ENCODE measurements around the gene TENM4.

The TENM4 gene

GRCh38 chr11:79263001-79263400 lies 177.8 kb downstream of the TENM4 start:
- in situ Hi-C loops (cut with MboI; ENCODE audit: low sequenced_read_pairs): no loop called here
- Histone ChIP-seq H3K36me3 (replicated peaks) (no peaks in the 10 kb centered on the region), H3K4me1 (peaks cover 22% of the 10 kb centered on the region), H3K9me3 (no peaks in the 10 kb centered on the region), H3K27me3 (ENCODE audit: low read depth) (no peaks in the 10 kb centered on the region), H3K4me3 (no peak overlapping the region)
- peak in 1 of 2 experiments; percentile 24 for DNase-seq (ENCODE audit: low spot score in 2 of 2)

- DNase-seq (ENCODE audit: low spot score in 2 of 2): no peak
- Histone ChIP-seq H3K27me3 (ENCODE audit: low read depth) (no peaks in the 10 kb centered on the region), H3K9me3 (no peaks in the 10 kb centered on the region), H3K36me3 (replicated peaks) (no peaks in the 10 kb centered on the region), H3K4me1 (peaks cover 22% of the 10 kb centered on the region), H3K4me3 (no peak overlapping the region)
- in situ Hi-C loops (cut with MboI; ENCODE audit: low sequenced_read_pairs): no loop called here
Measured at GRCh38 chr11:79262221-79262620, 178.6 kb downstream of the TENM4 start.

- in situ Hi-C loops (cut with MboI; ENCODE audit: low sequenced_read_pairs): no loop called here
- Histone ChIP-seq H3K4me3 (no peak overlapping the region), H3K27me3 (ENCODE audit: low read depth) (no peaks in the 10 kb centered on the region)
Measured at GRCh38 chr11:79261684-79262083, 179.1 kb downstream of the TENM4 start.

GRCh38 chr11:79259800-79260199 lies 181.0 kb downstream of the TENM4 start:
- peaks cover 21% of the 10 kb centered on the region for H3K4me1 ChIP-seq
- H3K4me3 ChIP-seq: no peak overlapping the region
- no peaks in the 10 kb centered on the region for H3K27me3 ChIP-seq (ENCODE audit: low read depth)
- DNase-seq (ENCODE audit: low spot score in 2 of 2): no peak
- no peaks in the 10 kb centered on the region for H3K9me3 ChIP-seq
- in situ Hi-C loops (cut with MboI; ENCODE audit: low sequenced_read_pairs): no loop called here
- H3K36me3 ChIP-seq (replicated peaks): no peaks in the 10 kb centered on the region

More at GRCh38 chr11:79261684-79262083, 179.1 kb downstream of the TENM4 start:
- Histone ChIP-seq H3K9me3 (no peaks in the 10 kb centered on the region), H3K36me3 (replicated peaks) (no peaks in the 10 kb centered on the region), H3K4me1 (peaks cover 22% of the 10 kb centered on the region)
- no peak for DNase-seq (ENCODE audit: low spot score in 2 of 2)

- Histone ChIP-seq H3K27me3 (ENCODE audit: low read depth) (no peaks in the 10 kb centered on the region), H3K4me1 (peaks cover 9% of the 10 kb centered on the region)
- in situ Hi-C loops (cut with MboI; ENCODE audit: low sequenced_read_pairs): no loop called here
Measured at GRCh38 chr11:79258576-79258975, 182.3 kb downstream of the TENM4 start.

GRCh38 chr11:79255965-79256364 lies 184.9 kb downstream of the TENM4 start:
- Histone ChIP-seq H3K4me3 (no peak overlapping the region), H3K4me1 (peaks cover 3% of the 10 kb centered on the region; the same call in 1 of the 2 replicates), H3K27me3 (ENCODE audit: low read depth) (no peaks in the 10 kb centered on the region), H3K9me3 (no peaks in the 10 kb centered on the region; the same call in 1 of the 2 replicates), H3K36me3 (replicated peaks) (no peaks in the 10 kb centered on the region)
- DNase-seq (ENCODE audit: low spot score in 2 of 2): no peak
- in situ Hi-C loops (cut with MboI; ENCODE audit: low sequenced_read_pairs): no loop called here

More at GRCh38 chr11:79258576-79258975, 182.3 kb downstream of the TENM4 start:
- H3K4me3 ChIP-seq: no peak overlapping the region
- DNase-seq (ENCODE audit: low spot score in 2 of 2): peak in 1 of 2 experiments; percentile 15
- H3K36me3 ChIP-seq (replicated peaks): no peaks in the 10 kb centered on the region
- H3K9me3 ChIP-seq: no peaks in the 10 kb centered on the region

GRCh38 chr11:79253280-79253679 lies 187.6 kb downstream of the TENM4 start:
- in situ Hi-C loops (cut with MboI; ENCODE audit: low sequenced_read_pairs): no loop called here
- Histone ChIP-seq H3K27me3 (ENCODE audit: low read depth) (no peaks in the 10 kb centered on the region), H3K36me3 (replicated peaks) (no peaks in the 10 kb centered on the region), H3K4me3 (no peak overlapping the region), H3K9me3 (no peaks in the 10 kb centered on the region; the same call in 1 of the 2 replicates), H3K4me1 (no peaks in the 10 kb centered on the region)
- no peak for DNase-seq (ENCODE audit: low spot score in 2 of 2)

GRCh38 chr11:79249295-79249993 lies 191.4 kb downstream of the TENM4 start:
- Histone ChIP-seq H3K36me3 (replicated peaks) (no peaks in the 10 kb centered on the region), H3K27me3 (ENCODE audit: low read depth) (no peaks in the 10 kb centered on the region), H3K4me3 (no peak overlapping the region), H3K9me3 (no peaks in the 10 kb centered on the region; the same call in 1 of the 2 replicates), H3K4me1 (no peaks in the 10 kb centered on the region)
- in situ Hi-C loops (cut with MboI; ENCODE audit: low sequenced_read_pairs): no loop called here
- DNase-seq (ENCODE audit: low spot score in 2 of 2): no peak

- Histone ChIP-seq H3K36me3 (replicated peaks) (no peaks in the 10 kb centered on the region), H3K4me1 (no peaks in the 10 kb centered on the region)
- in situ Hi-C loops (cut with MboI; ENCODE audit: low sequenced_read_pairs): no loop called here
Measured at GRCh38 chr11:79244798-79245197, 196.0 kb downstream of the TENM4 start.

GRCh38 chr11:79244241-79244772 lies 196.5 kb downstream of the TENM4 start:
- H3K9me3 ChIP-seq: no peaks in the 10 kb centered on the region
- no peaks in the 10 kb centered on the region for H3K27me3 ChIP-seq (ENCODE audit: low read depth)
- in situ Hi-C loops (cut with MboI; ENCODE audit: low sequenced_read_pairs): no loop called here
- DNase-seq (ENCODE audit: low spot score in 2 of 2): no peak
- H3K36me3 ChIP-seq (replicated peaks): no peaks in the 10 kb centered on the region
- H3K4me1 ChIP-seq: no peaks in the 10 kb centered on the region
- no peak overlapping the region for H3K4me3 ChIP-seq

More at GRCh38 chr11:79244798-79245197, 196.0 kb downstream of the TENM4 start:
- no peak for DNase-seq (ENCODE audit: low spot score in 2 of 2)
- Histone ChIP-seq H3K27me3 (ENCODE audit: low read depth) (no peaks in the 10 kb centered on the region), H3K4me3 (no peak overlapping the region), H3K9me3 (no peaks in the 10 kb centered on the region)

GRCh38 chr11:79243422-79244210 lies 197.2 kb downstream of the TENM4 start:
- H3K36me3 ChIP-seq (replicated peaks): no peaks in the 10 kb centered on the region
- H3K4me3 ChIP-seq: no peak overlapping the region
- in situ Hi-C loops (cut with MboI; ENCODE audit: low sequenced_read_pairs): no loop called here
- H3K27me3 ChIP-seq (ENCODE audit: low read depth): no peaks in the 10 kb centered on the region
- no peak for DNase-seq (ENCODE audit: low spot score in 2 of 2)
- H3K9me3 ChIP-seq: no peaks in the 10 kb centered on the region
- H3K4me1 ChIP-seq: no peaks in the 10 kb centered on the region

- H3K27me3 ChIP-seq (ENCODE audit: low read depth): no peaks in the 10 kb centered on the region
- no peak overlapping the region for H3K4me3 ChIP-seq
- H3K4me1 ChIP-seq: no peaks in the 10 kb centered on the region
- DNase-seq (ENCODE audit: low spot score in 2 of 2): no peak
- in situ Hi-C loops (cut with MboI; ENCODE audit: low sequenced_read_pairs): no loop called here
- H3K36me3 ChIP-seq (replicated peaks): no peaks in the 10 kb centered on the region
- H3K9me3 ChIP-seq: no peaks in the 10 kb centered on the region
Measured at GRCh38 chr11:79242616-79243015, 198.2 kb downstream of the TENM4 start.

GRCh38 chr11:79241852-79242241 lies 199.0 kb downstream of the TENM4 start:
- in situ Hi-C loops (cut with MboI; ENCODE audit: low sequenced_read_pairs): no loop called here
- no peak for DNase-seq (ENCODE audit: low spot score in 2 of 2)
- H3K4me3 ChIP-seq: no peak overlapping the region
- no peaks in the 10 kb centered on the region for H3K9me3 ChIP-seq
- no peaks in the 10 kb centered on the region for H3K36me3 ChIP-seq (replicated peaks)
- no peaks in the 10 kb centered on the region for H3K4me1 ChIP-seq
- no peaks in the 10 kb centered on the region for H3K27me3 ChIP-seq (ENCODE audit: low read depth)

All from HAP-1 (cell line).